Spleen (tissue), 11 donors: ENCODE measurements around the gene SPC25. TPM values are rescaled to one million over a fixed set of nuclear protein-coding genes. Genes with fewer than 3 reads are reported as not detected.

ENCODE experiments used
- DNase-seq: peaks from one replicate; pipeline ENCODE4 v3.0.0-alpha.2; 2020
- H3K27ac ChIP-seq, 8 donors: fragments of 200-600 bp; sonication (generic) in 7 of 8; 1 replicate in 4 of 8; 2 replicates in 4 of 8; pipeline versions ENCODE4 v1.5.0 to v1.8.0; 2016 to 2021; ENCODE audit warnings: inconsistent platforms in 4 of 8, mild to moderate bottlenecking in 4 of 8, moderate library complexity in 1 of 8
- H3K27me3 ChIP-seq, 7 donors: fragments of 200-600 bp; sonication (generic) in 6 of 7; replicated peaks in 1 of 7; 1 replicate in 4 of 7; 2 replicates in 3 of 7; pipeline versions ENCODE4 v1.5.0 to v1.8.0; 2016 to 2021; ENCODE audit warnings: inconsistent platforms in 3 of 7, mild to moderate bottlenecking in 1 of 7
- H3K36me3 ChIP-seq, 6 donors: fragments of 200-600 bp; sonication (generic) in 5 of 6; 1 replicate in 4 of 6; 2 replicates in 2 of 6; pipeline versions ENCODE4 v1.5.0 to v1.8.0; 2016 to 2021; ENCODE audit warnings: inconsistent platforms in 2 of 6
- H3K4me1 ChIP-seq, 6 donors: fragments of 200-600 bp; sonication (generic) in 5 of 6; 1 replicate in 3 of 6; 2 replicates in 3 of 6; pipeline versions ENCODE4 v1.5.0 to v1.8.0; 2016 to 2021; ENCODE audit warnings: inconsistent platforms in 3 of 6
- H3K4me3 ChIP-seq, 8 donors: fragments of 200-600 bp; sonication (generic) in 7 of 8; 1 replicate in 4 of 8; 2 replicates in 4 of 8; pipeline versions ENCODE4 v1.5.0 to v1.8.0; 2016 to 2021; ENCODE audit warnings: inconsistent platforms in 4 of 8, mild to moderate bottlenecking in 4 of 8, moderate library complexity in 2 of 8
- H3K9me3 ChIP-seq, 8 donors: fragments of 200-600 bp; sonication (generic) in 7 of 8; 1 replicate in 4 of 8; 2 replicates in 4 of 8; pipeline versions ENCODE4 v1.5.0 to v1.8.0; 2016 to 2021; ENCODE audit warnings: inconsistent platforms in 4 of 8
- CTCF ChIP-seq, 11 experiments: fragments of 200-600 bp in 7 of 11; fragments of 450-650 bp in 4 of 11; sonication (generic) in 4 of 11; IDR thresholded peaks in 8 of 11; conservative IDR thresholded peaks in 3 of 11; 1 replicate in 7 of 11; 2 replicates in 4 of 11; pipeline versions ENCODE4 v1.4.0 to v1.8.0; 2016 to 2021; ENCODE audit warnings: antibody characterized with exemption in 11 of 11, inconsistent platforms in 4 of 11, mild to moderate bottlenecking in 1 of 11
- POLR2A ChIP-seq, 3 donors: fragments of 450-650 bp; IDR thresholded peaks; one replicate each; pipeline ENCODE4 v1.5.1; 2017; ENCODE audit warnings: antibody characterized with exemption in 3 of 3, mild to moderate bottlenecking in 1 of 3
- POLR2AphosphoS5 ChIP-seq, 3 donors: sonication (generic); formaldehyde crosslinking; IDR thresholded peaks; one replicate each; pipeline ENCODE4 v1.5.1; 2017; ENCODE audit warnings: antibody characterized with exemption in 3 of 3
- WGBS, 5 donors: extraction: QIAGEN DNeasy Blood & Tissue Kit in 3 of 5; methylation state at CpG; one replicate each; pipeline versions ENCODE4 v1.1.5 to v1.1.7; 2013 to 2018; 5-methylcytosine and 5-hydroxymethylcytosine counted together
- intact Hi-C: fragments of 100-400 bp; cut with DNase I; formaldehyde crosslinking; loops from one replicate; pipeline ENCODE4 v1.15.0; 2023; ENCODE audit warnings: low total_unique reads
- polyA plus RNA-seq, 3 donors: library from polyadenylated mRNA; stranded (reverse); fragments of 200-250 nt; gene quantifications; one replicate each; pipeline ENCODE4 v1.2.1, GENCODE V29; 2013
- total RNA-seq, 7 donors: library from RNA; depleted of rRNA in 3 of 7; stranded (reverse); fragments of >200 nt in 3 of 7; fragmentation: NEBNext Ultra II Directional in 4 of 7; extraction: Animal tissue kit (Norgen Biotek cat#: 25700) in 4 of 7; gene quantifications; one replicate each; pipeline versions ENCODE4 v1.1.0 to v1.2.1, GENCODE V29; 2016 to 2021
- donor health status: healthy with polysubstance abuse.
- donor health status: DM: no; HTN: no; CAD: no; lungs with moderate emphysema.
- donor health status: DM: no; HTN: no; CAD: no.
- donor health status: Bipolar disorder and iron deficiency.
- donor health status: healthy.
- donor health status: DM: no; HTN: no; CAD: no.
- donor health status: DM: yes; HTN: yes; CAD: no.

Gene SPC25
- total and polyA plus RNA-seq, 10 donors: 0.25 to 4.2 (median 2.1) TPM; not detected in 1

- Histone ChIP-seq H3K4me3 (no peak overlapping the region), H3K36me3 (peaks cover 0 to 48% (median 0%) of the 10 kb centered on the region in 6 donors), H3K9me3 (no peaks in the 10 kb centered on the region), H3K4me1 (no peaks in the 10 kb centered on the region), H3K27ac (no peak overlapping the region), H3K27me3 (no peaks in the 10 kb centered on the region)
- 93 to 98% (median 95%) methylated on average over 3 of the region's 3 CpGs for WGBS, 5 donors
- TF ChIP-seq CTCF (IDR thresholded peaks at IDR 0.05 in 8 of 11, conservative IDR thresholded peaks at IDR 0.05 in 3 of 11) (no peak), POLR2A (IDR thresholded peaks at IDR 0.05) (no peak), POLR2AphosphoS5 (IDR thresholded peaks at IDR 0.05) (no peak)
- intact Hi-C loops: no loop called here
- DNase-seq: no peak
Observed at GRCh38 chr2:168855601-168856000, 34.6 kb downstream of the SPC25 start.

- peaks cover 0 to 44% (median 0%) of the 10 kb centered on the region in 6 donors for H3K36me3 ChIP-seq
- DNase-seq: no peak
- no peaks in the 10 kb centered on the region for H3K4me1 ChIP-seq
- H3K27ac ChIP-seq: no peak overlapping the region
- no peaks in the 10 kb centered on the region for H3K9me3 ChIP-seq
- no peaks in the 10 kb centered on the region for H3K27me3 ChIP-seq
- intact Hi-C loops: no loop called here
- WGBS, 5 donors: 97 to 99% (median 97%) methylated on average over 5 of the region's 5 CpGs
- H3K4me3 ChIP-seq: no peak overlapping the region
- TF ChIP-seq POLR2A (IDR thresholded peaks at IDR 0.05) (no peak), CTCF (IDR thresholded peaks at IDR 0.05 in 8 of 11, conservative IDR thresholded peaks at IDR 0.05 in 3 of 11) (no peak), POLR2AphosphoS5 (IDR thresholded peaks at IDR 0.05) (no peak)
Observed at GRCh38 chr2:168854651-168855050, 35.6 kb downstream of the SPC25 start.

GRCh38 chr2:168853471-168853870 lies 36.8 kb downstream of the SPC25 start:
- intact Hi-C loops: no loop called here
- H3K27ac ChIP-seq: no peak overlapping the region
- WGBS, 5 donors: 96 to 100% (median 100%) methylated on average over 1 of the region's 1 CpG
- H3K4me3 ChIP-seq: no peak overlapping the region
- no peak for DNase-seq
- H3K27me3 ChIP-seq: no peaks in the 10 kb centered on the region
- TF ChIP-seq CTCF (IDR thresholded peaks at IDR 0.05 in 8 of 11, conservative IDR thresholded peaks at IDR 0.05 in 3 of 11) (no peak), POLR2AphosphoS5 (IDR thresholded peaks at IDR 0.05) (no peak), POLR2A (IDR thresholded peaks at IDR 0.05) (no peak)
- no peaks in the 10 kb centered on the region for H3K9me3 ChIP-seq
- peaks cover 0 to 34% (median 0%) of the 10 kb centered on the region in 6 donors for H3K36me3 ChIP-seq
- no peaks in the 10 kb centered on the region for H3K4me1 ChIP-seq

GRCh38 chr2:168852481-168852880 lies 37.7 kb downstream of the SPC25 start:
- Histone ChIP-seq H3K27ac (no peak overlapping the region), H3K27me3 (no peaks in the 10 kb centered on the region), H3K36me3 (peaks cover 0 to 24% (median 0%) of the 10 kb centered on the region in 6 donors), H3K4me3 (no peak overlapping the region), H3K4me1 (no peaks in the 10 kb centered on the region), H3K9me3 (no peaks in the 10 kb centered on the region)
- TF ChIP-seq CTCF (IDR thresholded peaks at IDR 0.05 in 8 of 11, conservative IDR thresholded peaks at IDR 0.05 in 3 of 11): no peak
- TF ChIP-seq POLR2A (IDR thresholded peaks at IDR 0.05): no peak
- TF ChIP-seq POLR2AphosphoS5 (IDR thresholded peaks at IDR 0.05): no peak
- intact Hi-C loops: no loop called here
- no peak for DNase-seq
- 33 to 70% (median 58%) methylated on average over 3 of the region's 3 CpGs for WGBS, 5 donors
